GM12872 (cell line): ENCODE results near the gene UCN3.

Source experiments
- TF ChIP-seq, protein P1 (sequence below): IDR thresholded peaks from 3 replicates; pipeline ENCODE4 v1.5.1; 2011; ENCODE audit warnings: low read depth, mild to moderate bottlenecking, low read length, moderate library complexity; ENCODE audit not compliant: insufficient read depth

Gene UCN3

DNA sequence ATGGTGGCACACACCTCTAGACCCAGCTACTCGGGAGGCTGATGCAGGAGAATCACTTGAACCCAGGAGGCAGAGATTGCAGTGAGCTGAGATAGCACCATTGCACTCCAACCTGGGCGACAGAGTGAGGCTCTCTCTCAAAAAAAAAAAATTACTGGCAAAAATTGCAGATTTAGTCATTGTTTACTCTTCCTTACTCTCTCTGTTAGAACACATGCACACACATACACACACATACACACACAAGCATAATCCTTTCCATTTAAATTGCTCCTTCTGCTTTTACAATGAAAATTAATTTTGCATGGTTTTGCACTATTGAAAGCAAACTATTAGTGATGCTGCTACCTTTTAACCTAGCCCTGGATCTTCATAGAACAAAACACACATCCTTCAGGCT, 15.4 kb upstream of the UCN3 start:
- TF ChIP-seq, protein P1, sequence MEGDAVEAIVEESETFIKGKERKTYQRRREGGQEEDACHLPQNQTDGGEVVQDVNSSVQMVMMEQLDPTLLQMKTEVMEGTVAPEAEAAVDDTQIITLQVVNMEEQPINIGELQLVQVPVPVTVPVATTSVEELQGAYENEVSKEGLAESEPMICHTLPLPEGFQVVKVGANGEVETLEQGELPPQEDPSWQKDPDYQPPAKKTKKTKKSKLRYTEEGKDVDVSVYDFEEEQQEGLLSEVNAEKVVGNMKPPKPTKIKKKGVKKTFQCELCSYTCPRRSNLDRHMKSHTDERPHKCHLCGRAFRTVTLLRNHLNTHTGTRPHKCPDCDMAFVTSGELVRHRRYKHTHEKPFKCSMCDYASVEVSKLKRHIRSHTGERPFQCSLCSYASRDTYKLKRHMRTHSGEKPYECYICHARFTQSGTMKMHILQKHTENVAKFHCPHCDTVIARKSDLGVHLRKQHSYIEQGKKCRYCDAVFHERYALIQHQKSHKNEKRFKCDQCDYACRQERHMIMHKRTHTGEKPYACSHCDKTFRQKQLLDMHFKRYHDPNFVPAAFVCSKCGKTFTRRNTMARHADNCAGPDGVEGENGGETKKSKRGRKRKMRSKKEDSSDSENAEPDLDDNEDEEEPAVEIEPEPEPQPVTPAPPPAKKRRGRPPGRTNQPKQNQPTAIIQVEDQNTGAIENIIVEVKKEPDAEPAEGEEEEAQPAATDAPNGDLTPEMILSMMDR = no peak

DNA sequence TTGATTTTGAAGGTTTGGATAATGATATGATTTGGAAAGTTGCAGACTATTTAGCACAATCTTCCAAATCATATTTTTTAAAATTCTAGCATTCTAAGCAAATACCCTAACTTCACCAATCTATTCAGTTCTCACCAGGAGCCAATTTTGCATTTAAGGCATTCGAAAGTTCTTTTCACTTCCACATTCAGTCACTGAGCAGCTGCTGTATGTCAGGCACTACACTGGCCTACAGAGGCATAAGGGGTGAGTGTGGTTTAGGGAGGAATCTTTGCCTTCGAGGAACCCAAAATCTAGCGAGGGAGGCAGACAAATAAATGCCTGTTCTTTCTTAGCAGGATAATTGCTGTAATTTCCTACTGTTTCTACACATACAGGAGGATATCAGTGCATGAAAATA, 10.7 kb upstream of the UCN3 start:
- TF ChIP-seq, protein P1 = no peak

DNA sequence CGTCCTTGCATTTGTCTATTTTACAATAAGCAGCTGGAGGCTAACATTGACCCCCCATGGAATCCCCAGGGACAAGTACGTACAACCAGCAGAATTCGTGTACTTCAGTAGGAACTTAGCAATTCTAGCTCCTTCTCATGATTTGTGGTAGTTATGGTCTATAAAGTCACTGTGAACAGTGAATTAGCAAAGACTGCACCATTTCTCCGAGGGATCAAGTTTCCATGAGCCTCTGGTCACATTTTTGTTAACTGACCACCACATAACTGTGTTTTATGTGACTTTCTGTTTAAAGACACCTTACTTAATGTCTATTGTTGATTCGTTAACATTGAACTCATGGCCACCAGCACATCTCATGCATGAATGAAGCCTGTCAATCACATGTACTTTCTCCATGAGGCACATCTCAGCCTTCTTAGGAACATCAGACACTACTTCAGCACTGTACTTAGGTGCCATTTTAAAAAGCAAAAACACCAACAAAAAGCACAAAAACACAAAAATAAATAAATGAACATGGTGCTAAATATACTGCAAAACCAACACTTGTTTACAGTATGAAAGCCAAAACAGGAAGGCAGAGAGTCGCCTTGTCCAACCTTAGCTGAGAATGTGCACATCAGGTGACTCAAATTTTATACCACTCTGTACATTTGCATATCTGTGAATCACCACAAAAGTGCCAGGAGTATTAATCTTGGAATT, 9.0 kb upstream of the UCN3 start:
- TF ChIP-seq, protein P1 = no peak

DNA sequence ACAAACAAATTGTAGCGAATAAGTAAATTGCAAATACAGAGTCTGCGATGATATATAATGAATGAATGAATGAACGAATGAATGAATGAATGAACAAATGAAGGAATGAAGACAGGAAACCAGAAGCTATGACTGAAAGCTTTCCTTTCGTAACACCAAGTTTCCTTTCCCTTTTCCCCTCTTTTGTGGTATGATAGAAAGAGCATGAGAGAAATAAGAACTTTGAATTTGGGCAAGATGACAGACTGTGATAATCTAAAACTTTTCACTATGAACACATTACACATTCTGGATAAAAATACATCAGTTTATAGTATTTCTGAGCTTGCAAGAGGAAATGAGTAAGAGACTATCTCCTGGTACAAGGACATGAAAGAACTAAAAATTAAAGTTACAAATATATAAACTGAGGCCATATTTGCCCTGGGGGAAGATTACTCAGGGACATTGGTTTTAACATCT, 8.4 kb upstream of the UCN3 start:
- TF ChIP-seq, protein P1 = no peak

DNA sequence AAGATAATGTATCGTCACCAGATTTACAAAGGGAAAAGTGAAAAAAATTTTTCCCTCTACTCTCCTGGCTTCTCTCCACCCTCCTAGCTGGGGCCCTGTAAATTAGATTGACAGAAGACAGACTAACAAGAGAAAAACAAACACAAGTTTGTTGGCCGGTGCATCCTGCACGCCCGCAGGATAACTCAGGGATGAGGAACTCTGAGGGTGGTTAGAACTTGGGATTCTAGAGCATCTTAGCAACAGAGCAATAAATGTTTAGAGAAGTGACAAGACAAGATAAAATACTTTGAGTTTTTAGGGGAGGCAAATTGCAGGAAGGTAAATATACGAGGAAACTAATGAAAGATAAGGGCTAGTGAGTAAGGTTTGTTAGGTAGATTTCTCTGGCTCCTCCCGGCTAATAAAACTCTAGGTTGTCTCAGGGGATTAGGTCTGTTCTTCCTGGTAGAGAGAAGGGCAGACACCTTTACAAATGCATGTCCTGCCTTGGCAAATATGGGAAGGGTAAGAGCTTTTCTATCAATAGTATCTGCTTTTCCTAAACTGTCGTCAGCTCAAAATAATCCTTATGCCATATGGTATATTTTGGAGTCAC, 4.3 kb upstream of the UCN3 start:
- TF ChIP-seq, protein P1 = no peak

DNA sequence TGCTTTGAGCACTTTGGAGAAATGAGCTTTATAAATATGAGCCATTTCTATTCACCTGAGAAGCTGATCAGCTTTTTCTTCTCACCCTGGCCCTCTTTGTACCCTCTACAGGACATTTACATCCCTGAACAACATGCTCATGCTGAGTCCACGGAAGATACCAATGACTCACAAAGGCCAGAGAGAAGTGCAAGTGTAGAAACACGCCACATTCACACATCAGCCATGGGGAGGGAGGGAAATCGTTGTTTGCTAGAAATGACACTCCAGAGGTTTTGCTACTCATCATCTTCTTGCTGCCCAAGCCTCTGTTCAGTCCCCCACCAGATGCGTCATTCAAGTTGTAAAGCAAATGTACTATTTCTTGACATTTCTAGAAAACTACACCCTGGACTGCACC, 2.8 kb upstream of the UCN3 start:
- TF ChIP-seq, protein P1 = no peak

DNA sequence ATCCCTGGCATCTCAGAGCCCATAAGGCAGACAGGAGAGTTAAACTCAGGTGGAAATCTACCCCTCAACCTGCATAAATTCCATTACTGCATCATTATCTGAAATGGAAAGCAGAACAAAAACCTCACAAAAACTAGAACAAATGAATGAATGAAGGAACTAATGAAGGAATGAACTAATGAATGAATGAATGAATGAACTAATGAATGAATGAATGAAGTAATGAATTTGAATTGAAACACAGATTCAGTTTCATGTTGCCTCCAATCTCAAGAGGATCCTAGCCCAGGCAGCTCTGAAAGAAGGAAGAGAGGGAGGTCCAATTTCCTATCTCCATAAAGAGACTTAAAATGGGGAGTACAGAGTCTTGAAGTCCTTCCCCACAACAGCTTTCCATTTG, 1.9 kb upstream of the UCN3 start:
- TF ChIP-seq, protein P1 = no peak
